Stimulated activated CD8-positive, alpha-beta memory T cell treated with anti-CD3 and anti-CD28 coated beads, Interleukin-7, amount 100 ng/mL, for 24 hours (primary cell): ENCODE data around the gene ANKRD33B.
"Not testable (repeated sequence)": the region's sequence is repeated elsewhere in the genome, so short reads cannot be mapped to it uniquely, and the experiment has no call there.

ENCODE experiments used
- DNase-seq: peaks from one replicate; pipeline ENCODE4 v3.0.0-alpha.2; 2020; ENCODE audit warnings: low read depth

Gene ANKRD33B

GRCh38 chr5:10637944-10638343 is 74.1 kb downstream of the ANKRD33B start:
- no peak for DNase-seq

- DNase-seq = not testable (repeated sequence)
Observed at GRCh38 chr5:10638723-10639122, 74.9 kb downstream of the ANKRD33B start.

DNA sequence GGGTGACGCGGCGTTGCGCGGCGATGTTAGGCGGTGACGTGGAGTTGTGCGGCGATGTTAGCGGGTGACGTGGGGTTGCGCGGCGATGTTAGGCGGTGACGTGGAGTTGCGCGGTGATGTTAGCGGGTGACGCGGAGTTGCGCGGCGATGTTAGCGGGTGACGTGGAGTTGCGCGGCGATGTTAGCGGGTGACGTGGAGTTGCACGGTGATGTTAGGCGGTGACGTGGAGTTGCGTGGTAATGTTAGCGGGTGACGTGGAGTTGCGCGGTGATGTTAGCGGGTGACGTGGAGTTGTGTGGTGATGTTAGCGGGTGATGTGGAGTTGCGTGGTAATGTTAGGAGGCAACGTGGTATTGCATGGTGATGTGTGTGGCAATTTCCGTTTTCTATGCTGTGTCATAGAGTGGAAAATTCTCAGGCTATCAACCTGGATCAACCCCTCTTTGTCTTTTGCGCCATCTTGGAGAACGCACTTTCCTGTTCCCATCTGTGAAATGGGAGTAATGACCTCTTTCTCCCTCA is 76.0 kb downstream of the ANKRD33B start:
- DNase-seq = no peak

GRCh38 chr5:10642367-10642766 is 78.5 kb downstream of the ANKRD33B start:
- DNase-seq = no peak

GRCh38 chr5:10644192-10644591 is 80.3 kb downstream of the ANKRD33B start:
- no peak for DNase-seq

- DNase-seq = no peak
Observed at GRCh38 chr5:10645146-10645545, 81.3 kb downstream of the ANKRD33B start.

GRCh38 chr5:10645671-10646070 is 81.8 kb downstream of the ANKRD33B start:
- DNase-seq = no peak

DNA sequence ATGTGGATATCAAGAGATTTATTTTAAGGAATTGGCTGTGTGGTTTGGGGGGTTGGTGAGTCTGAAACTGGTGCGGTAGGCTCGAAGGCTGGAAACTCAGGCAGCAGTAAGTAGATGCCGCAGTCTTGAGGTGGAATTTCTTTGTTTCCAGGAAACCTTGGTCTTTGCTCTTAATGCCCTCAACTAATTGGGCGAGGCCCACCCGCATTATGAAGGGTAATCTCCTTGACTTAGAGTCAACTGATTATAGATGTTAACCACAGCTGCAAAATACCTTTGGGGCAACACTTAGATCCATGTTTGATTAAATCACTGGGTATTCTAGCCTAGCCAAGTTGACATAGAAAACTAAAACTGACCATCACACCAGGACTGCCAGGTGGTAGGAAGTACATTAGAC is 83.8 kb downstream of the ANKRD33B start:
- no peak for DNase-seq

DNA sequence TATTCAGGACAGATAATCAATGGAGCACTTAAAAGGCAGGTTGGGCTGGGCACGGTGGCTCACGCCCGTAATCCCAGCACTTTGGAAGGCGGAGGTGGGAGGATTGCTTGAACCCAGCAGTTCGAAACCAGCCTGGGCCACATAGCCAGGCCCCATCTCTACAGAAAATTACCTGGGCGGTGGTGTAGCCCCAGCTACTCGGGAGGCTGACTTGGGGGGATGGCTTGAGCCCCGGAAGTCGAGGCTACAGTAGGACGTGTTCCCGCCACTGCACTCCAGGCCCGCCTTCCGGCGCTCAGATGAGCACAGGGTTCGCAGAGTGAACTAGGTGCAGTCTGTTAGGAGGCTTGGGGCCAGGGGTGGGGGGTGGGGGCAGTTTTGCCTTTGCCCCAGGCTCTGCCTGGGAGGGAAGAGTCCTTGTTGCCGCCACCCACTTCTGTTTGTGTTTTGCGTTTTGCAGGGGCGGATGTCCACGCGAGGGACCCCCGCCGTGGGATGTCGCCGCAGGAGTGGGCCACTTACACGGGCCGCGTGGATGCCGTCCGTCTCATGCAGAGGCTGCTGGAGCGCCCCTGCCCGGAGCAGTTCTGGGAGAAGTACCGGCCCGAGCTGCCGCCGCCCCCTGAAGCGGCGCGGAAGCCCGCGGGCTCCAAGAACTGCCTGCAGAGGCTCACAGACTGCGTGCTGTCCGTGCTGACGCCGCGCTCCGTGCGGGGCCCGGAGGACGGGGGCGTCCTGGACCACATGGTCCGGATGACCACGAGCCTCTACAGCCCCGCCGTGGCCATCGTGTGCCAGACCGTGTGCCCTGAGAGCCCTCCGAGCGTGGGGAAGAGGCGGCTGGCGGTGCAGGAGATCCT is 85.2 kb downstream of the ANKRD33B start:
- no peak for DNase-seq

DNA sequence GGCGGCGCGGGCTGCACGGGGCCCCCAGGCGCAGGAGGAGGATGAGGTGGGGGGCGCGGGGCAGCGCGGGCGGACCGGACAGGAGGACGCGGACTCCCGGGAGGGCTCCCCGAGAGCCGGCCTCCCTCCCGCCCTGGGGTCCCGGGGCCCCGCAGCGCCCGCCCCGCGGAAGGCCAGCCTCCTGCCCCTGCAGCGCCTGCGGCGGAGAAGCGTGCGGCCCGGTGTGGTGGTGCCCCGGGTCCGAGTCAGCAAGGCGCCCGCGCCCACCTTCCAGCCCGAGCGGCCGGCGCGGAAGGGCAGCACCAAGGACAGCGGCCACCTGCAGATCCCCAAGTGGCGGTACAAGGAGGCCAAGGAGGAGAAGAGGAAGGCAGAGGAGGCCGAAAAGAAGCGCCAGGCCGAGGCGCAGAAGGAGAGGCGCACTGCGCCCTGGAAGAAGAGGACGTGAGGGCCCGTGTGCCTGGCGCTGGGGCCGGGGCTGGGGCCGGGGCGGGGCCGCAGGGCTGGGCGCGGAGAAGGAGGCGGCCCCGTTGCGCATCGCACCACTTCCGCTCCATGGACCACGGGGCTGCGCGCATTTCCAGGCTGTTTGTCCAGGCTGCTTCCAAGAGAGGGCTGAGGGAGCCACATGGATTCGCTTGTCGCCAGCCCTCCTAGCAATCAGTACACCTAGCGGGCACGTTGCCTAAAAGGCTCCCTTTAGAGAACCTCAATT is 86.0 kb downstream of the ANKRD33B start:
- DNase-seq = no peak

DNA sequence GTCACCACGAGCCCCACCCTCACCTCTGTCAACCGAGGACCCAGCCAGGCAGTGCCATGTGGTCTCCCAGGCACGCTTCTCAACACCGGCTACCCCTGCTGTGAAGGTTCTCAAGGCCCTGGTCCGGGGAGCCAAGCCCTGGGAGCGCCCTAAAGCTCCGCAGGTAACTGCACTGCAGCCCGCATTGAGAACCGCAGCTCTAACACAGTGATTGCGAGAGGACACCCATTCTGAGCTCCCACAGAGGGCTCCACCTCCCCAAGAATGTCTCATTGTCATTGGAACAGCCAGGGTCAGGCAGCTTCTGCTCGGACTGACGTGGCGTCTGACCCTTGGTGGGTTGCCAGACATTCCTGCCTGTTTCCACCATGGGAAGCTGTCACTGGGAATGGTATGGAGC is 88.3 kb downstream of the ANKRD33B start:
- DNase-seq = no peak

- DNase-seq = no peak
Observed at GRCh38 chr5:10652606-10653005, 88.7 kb downstream of the ANKRD33B start.

DNA sequence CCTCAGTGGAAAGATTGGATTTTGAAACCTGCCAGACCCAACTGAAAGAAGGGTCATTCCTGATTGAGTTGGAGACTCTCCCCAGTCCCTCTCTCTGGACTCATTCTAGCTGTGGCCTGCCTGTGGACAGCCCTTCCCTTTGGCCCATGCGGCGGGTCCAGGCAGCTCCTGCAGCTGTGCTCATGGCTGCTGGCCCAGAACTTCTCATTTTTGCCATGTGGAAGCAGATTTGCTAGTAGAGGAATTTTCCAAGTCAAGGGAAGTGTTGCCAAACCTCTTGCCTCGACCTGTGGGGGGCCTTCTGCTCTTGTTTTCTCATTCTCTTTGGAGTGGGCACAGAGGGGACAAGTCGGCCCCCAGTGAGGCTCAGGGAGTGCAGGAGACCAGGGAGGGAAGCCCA is 89.2 kb downstream of the ANKRD33B start:
- no peak for DNase-seq

DNA sequence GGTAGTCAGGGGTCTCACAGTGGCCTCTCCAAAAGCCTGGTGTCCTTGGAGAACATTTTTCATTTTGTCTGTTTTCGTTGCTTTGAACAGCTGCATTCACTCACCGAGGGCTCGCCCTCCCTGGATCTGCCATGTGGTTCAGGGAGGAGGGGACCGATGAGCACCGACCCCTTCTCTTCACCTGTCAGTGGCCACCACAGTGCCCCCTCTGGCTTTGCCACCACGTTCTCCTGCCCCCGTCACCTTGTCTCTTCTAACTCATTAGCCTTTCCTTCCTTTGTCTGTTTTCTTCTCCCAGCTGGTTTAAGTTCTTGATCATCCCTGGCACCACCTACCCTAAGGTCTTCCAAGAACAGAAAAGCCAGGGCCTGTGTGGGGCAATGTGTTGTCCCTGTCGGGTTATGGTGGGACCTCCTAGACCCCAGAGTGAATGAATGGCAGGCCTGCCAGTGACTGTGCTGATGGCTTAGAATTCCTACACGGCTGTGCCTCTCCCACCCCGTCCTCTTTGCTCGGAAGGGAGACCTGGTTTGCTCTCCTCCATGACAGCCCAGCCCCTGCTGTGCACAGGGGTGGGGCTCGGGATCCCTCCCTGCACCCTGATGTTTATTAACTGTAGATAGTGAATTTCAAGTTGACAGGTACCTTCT is 90.0 kb downstream of the ANKRD33B start:
- no peak for DNase-seq

DNA sequence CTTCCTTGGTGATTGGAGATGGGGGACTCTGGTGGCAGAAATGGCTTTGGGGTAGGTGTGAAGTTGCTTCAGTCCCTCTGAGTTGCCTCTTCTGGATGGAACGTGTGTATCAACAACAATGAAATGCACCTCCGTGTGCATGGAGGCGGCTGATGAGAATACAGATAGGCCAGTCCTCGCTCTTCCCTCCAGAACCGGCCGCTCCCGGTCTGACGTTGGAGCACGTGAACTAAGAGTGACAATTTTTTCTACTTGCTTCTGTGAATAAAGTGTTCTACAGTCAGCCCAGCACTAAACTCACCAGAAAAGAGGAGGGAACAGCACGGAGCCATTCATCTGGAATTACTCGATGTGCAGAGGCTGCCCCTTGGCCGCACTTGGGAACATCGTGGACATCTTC is 90.7 kb downstream of the ANKRD33B start:
- DNase-seq = no peak

- DNase-seq = no peak
Observed at GRCh38 chr5:10655161-10655971, 91.5 kb downstream of the ANKRD33B start.

- no peak for DNase-seq
Observed at GRCh38 chr5:10655972-10656830, 92.3 kb downstream of the ANKRD33B start.

- DNase-seq = no peak
Observed at GRCh38 chr5:10658265-10658664, 94.4 kb downstream of the ANKRD33B start.

GRCh38 chr5:10660135-10660534 is 96.3 kb downstream of the ANKRD33B start:
- DNase-seq = no peak

- DNase-seq = no peak
Observed at GRCh38 chr5:10660720-10661387, 97.0 kb downstream of the ANKRD33B start.
